GM10266 (cell line): ENCODE measurements around the gene SNX27.
"Not testable (repeated sequence)": the region's sequence is repeated elsewhere in the genome, so short reads cannot be mapped to it uniquely, and the experiment has no call there.

Source experiments
- DNase-seq: peaks from one replicate; pipeline ENCODE4 v3.0.0; 2012; ENCODE audit errors: extremely low spot score
- TF ChIP-seq, protein P1 (sequence below): IDR thresholded peaks from 2 replicates; pipeline ENCODE4 v1.5.1; 2012; ENCODE audit warnings: mild to moderate bottlenecking, low read depth; ENCODE audit not compliant: control insufficient read depth, insufficient read depth; ENCODE audit errors: missing control alignments

Gene SNX27

DNA sequence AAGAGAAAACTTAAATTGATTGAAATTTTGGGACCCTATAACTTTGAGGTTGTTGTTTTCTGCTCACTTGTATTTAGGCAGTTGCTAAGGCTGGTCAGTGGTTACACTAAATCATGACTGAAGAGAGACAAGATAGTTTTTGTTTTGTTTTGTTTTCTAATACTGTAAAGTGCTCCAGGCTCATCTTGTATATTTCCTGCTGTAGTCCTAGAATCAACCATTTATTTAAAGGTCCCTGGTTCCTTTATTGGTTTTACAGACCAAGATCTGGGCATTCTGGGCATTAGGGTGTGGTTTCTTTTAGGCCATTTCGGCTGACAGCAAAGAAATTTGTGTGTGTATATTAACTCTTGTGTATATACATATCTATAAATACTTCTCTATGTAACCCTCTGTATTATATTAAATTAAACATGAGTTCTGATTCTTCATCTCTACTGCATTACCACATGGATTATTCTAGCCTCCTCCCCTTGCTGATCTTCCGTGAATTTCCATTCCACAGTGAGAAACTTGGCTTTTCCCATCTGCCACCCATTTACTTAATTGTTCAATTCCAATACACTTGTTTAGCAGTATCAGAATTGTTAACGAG, 15.0 kb downstream of the SNX27 start:
- TF ChIP-seq, protein P1, sequence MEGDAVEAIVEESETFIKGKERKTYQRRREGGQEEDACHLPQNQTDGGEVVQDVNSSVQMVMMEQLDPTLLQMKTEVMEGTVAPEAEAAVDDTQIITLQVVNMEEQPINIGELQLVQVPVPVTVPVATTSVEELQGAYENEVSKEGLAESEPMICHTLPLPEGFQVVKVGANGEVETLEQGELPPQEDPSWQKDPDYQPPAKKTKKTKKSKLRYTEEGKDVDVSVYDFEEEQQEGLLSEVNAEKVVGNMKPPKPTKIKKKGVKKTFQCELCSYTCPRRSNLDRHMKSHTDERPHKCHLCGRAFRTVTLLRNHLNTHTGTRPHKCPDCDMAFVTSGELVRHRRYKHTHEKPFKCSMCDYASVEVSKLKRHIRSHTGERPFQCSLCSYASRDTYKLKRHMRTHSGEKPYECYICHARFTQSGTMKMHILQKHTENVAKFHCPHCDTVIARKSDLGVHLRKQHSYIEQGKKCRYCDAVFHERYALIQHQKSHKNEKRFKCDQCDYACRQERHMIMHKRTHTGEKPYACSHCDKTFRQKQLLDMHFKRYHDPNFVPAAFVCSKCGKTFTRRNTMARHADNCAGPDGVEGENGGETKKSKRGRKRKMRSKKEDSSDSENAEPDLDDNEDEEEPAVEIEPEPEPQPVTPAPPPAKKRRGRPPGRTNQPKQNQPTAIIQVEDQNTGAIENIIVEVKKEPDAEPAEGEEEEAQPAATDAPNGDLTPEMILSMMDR, result no peak
- no peak for DNase-seq

- no peak for DNase-seq
- TF ChIP-seq, protein P1, result no peak
Measured at GRCh38 chr1:151629278-151629677, 17.4 kb downstream of the SNX27 start.

- DNase-seq, result peak; percentile 48
- TF ChIP-seq, protein P1, result no peak
Measured at GRCh38 chr1:151635479-151636072, 23.7 kb downstream of the SNX27 start.

GRCh38 chr1:151638074-151638775, 26.4 kb downstream of the SNX27 start:
- DNase-seq, result no peak
- TF ChIP-seq, protein P1, result no peak

- DNase-seq, result no peak
- TF ChIP-seq, protein P1, result no peak
Measured at GRCh38 chr1:151638812-151639211, 27.0 kb downstream of the SNX27 start.

- DNase-seq, result no peak
Measured at GRCh38 chr1:151639466-151639865, 27.6 kb downstream of the SNX27 start.

DNA sequence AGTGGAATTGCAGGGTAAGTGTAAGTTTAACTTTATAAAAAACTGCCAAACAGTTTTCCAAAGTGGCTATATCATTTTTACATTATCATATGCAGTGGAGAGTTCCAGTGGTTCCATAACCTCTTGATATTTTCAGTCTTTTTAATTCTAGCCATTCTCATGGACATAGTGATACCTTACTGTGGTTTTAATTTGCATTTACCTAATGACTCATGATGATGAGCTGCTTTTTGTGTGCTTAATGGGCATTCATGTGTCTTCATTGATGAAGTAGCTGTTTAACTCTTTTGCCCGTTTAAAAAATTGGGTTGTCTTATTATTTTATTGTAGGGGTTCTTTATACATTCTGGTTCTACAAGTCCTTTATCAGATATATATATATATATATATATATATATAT, 29.4 kb downstream of the SNX27 start:
- DNase-seq, result no peak
- TF ChIP-seq, protein P1, result no peak

More at GRCh38 chr1:151639466-151639865, 27.6 kb downstream of the SNX27 start:
- TF ChIP-seq, protein P1, result no peak

DNA sequence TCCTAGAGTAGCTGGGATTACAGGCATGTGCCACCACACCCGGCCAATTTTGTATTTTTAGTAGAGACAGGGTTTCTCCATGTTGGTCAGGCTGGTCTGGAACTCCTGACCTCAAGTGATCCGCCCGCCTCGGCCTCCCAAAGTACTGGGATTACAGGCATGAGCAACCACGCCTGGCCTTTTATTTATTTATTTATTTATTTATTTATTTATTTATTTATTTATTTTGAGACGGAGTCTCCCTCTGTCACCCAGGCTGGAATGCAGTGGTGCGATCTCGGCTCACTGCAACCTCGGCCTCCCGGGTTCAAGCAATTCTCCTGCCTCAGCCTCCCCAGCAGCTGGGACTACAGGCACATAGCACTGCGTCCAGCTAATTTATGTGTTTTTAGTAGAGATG, 31.2 kb downstream of the SNX27 start:
- not testable (repeated sequence) for DNase-seq
